Measurements from ENCODE around the gene CCDC88C. TPM values are rescaled to one million over a fixed set of nuclear protein-coding genes. Genes with fewer than 3 reads are reported as not detected.

Gene CCDC88C
- polyA plus RNA-seq, 1 donor from 2014 or later: 30.5 TPM

- no peaks in the 10 kb centered on the region for H3K9me3 Mint-ChIP-seq
- peaks cover 12% of the 10 kb centered on the region for H3K36me3 Mint-ChIP-seq
- H3K4me3 Mint-ChIP-seq: no peak overlapping the region
- no peaks in the 10 kb centered on the region for H3K27me3 Mint-ChIP-seq
- H3K27ac Mint-ChIP-seq: peak overlapping the region in 2 of 3 donors; percentile 78 to 89
- H3K4me1 Mint-ChIP-seq: peaks cover 5 to 17% (median 7%) of the 10 kb centered on the region in 3 donors
Observed at GRCh38 chr14:91286530-91286937, 131.1 kb downstream of the CCDC88C start.

DNA sequence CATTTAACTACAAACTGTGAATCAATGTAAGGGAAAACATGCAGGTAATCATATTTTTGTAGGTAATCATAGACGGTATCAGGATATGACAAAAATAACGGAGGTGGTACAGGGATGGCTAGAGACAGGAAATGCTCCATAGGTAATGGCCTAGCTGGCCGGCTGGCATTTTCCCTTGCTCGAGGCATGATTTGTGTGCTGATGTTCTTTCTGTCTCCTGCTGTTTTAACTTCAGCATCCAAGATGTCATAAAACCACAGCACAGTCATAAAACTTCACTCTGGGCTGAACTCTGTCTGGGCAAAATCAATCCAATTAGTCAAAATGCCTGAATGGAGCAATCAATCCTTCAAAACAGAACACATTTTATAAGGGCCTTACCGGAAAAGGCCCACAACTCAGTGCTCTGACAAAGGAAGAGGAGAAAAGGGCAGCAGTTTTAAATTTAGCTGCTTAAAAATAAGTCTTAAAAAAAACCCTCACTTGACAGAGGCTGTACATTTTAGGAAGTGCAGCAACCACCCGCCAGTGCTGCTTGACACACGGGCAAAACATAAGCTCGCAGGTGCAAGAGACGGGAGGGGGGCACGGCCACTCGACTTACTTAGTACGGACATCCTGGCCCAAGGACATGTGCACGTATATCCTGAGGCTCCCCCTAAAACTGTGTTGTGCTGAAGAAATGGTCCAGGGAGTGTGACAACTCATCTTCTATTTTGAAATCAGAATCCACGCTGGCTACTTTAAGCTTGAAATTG lies 132.7 kb downstream of the CCDC88C start:
- H3K4me1 Mint-ChIP-seq: peaks cover 5 to 17% (median 7%) of the 10 kb centered on the region in 3 donors
- no peaks in the 10 kb centered on the region for H3K9me3 Mint-ChIP-seq
- no peaks in the 10 kb centered on the region for H3K27me3 Mint-ChIP-seq
- H3K4me3 Mint-ChIP-seq: peak overlapping the region in 1 of 4 donors; percentile 40
- peak overlapping the region in 2 of 3 donors; percentile 81 to 89 for H3K27ac Mint-ChIP-seq
- peaks cover 12% of the 10 kb centered on the region for H3K36me3 Mint-ChIP-seq

DNA sequence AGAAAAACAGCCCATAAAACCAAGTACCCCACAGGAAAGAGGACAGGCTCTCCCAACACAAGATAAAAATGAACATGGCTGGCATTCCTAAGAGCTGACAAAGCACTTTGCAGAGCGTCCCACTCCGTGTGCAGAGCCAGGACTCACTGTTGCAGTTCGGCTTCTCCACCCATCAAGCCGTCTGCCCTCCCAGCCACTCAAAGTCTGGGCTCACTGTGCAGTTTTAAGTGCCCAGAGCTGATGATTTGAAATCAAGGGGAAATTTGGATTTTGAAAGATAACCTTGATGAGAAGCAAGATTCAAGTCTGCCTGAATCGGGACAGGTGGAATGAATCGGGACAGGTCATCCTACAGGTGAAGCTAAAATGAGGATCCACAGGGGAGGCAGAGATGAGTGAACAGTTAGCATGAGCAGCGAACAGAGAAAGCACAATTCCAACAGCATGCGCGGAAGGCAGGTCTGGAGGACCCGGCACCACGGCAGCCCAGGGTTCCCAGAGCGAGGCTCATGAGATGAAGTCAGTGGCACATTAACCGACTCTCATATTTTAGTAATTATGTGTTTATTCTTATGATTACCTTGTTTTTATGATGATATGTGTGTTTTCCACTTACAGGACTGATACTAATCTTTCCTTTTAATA lies 133.4 kb downstream of the CCDC88C start:
- peaks cover 5 to 17% (median 7%) of the 10 kb centered on the region in 3 donors for H3K4me1 Mint-ChIP-seq
- no peaks in the 10 kb centered on the region for H3K27me3 Mint-ChIP-seq
- H3K27ac Mint-ChIP-seq: peak overlapping the region in 1 of 3 donors; percentile 89
- H3K4me3 Mint-ChIP-seq: peak overlapping the region in 1 of 4 donors; percentile 28
- H3K36me3 Mint-ChIP-seq: peaks cover 12% of the 10 kb centered on the region
- H3K9me3 Mint-ChIP-seq: no peaks in the 10 kb centered on the region

DNA sequence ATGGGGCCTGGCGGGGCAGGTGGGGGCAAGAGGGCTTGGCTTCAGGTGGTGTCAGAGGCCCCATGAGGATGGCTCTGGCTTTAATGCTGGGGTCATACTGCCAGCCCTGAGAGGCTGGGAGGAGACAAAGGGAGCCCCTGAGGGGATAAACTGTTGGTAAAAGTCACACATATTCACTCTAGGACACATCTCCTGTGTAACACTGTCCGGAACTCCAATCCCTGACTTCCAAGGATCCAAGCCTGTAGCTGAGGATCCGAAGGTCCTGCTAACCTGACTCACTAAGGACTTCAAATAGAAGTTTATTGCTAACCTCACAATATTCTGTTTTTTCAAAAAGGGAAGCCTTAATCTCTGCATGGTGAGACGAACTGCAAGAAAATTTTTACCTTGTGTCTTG lies 134.0 kb downstream of the CCDC88C start:
- peaks cover 5 to 17% (median 7%) of the 10 kb centered on the region in 3 donors for H3K4me1 Mint-ChIP-seq
- no peaks in the 10 kb centered on the region for H3K27me3 Mint-ChIP-seq
- H3K9me3 Mint-ChIP-seq: no peaks in the 10 kb centered on the region
- peak overlapping the region in 1 of 3 donors; percentile 53 for H3K27ac Mint-ChIP-seq
- H3K36me3 Mint-ChIP-seq: peaks cover 12% of the 10 kb centered on the region
- no peak overlapping the region for H3K4me3 Mint-ChIP-seq

- Mint-ChIP-seq H3K27ac (peak overlapping the region in 2 of 3 donors; percentile 46 to 53), H3K9me3 (no peaks in the 10 kb centered on the region), H3K4me1 (peaks cover 5 to 17% (median 7%) of the 10 kb centered on the region in 3 donors), H3K36me3 (peaks cover 9% of the 10 kb centered on the region), H3K4me3 (no peak overlapping the region), H3K27me3 (no peaks in the 10 kb centered on the region)
Observed at GRCh38 chr14:91282954-91283645, 134.5 kb downstream of the CCDC88C start.

DNA sequence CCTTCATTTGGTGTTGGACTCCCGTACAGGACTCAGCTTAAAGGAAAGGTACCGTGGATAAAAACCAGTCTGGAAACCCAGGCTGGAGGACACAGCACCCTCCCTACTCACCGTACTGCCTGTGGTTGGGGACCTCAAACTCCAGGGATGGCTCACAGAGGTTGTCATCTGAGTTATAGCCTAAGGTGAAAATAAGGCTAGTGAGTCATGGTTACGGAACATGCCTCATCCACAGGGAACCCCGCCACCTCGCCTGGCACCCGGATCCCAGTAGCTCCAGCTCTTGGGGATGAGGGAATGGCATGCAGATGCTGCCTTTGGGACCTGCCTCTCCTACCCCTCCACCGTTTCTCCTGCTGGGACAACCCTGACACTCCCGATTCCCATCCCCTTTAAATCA lies 136.3 kb downstream of the CCDC88C start:
- Mint-ChIP-seq H3K27me3 (no peaks in the 10 kb centered on the region), H3K9me3 (no peaks in the 10 kb centered on the region), H3K4me3 (no peak overlapping the region), H3K27ac (no peak overlapping the region), H3K36me3 (peaks cover 7% of the 10 kb centered on the region), H3K4me1 (peaks cover 3 to 14% (median 6%) of the 10 kb centered on the region in 3 donors)

GRCh38 chr14:91280129-91280528 lies 137.5 kb downstream of the CCDC88C start:
- Mint-ChIP-seq H3K4me3 (no peak overlapping the region), H3K36me3 (peaks cover 6% of the 10 kb centered on the region), H3K27me3 (no peaks in the 10 kb centered on the region), H3K27ac (no peak overlapping the region), H3K4me1 (peaks cover 0 to 6% (median 4%) of the 10 kb centered on the region in 3 donors), H3K9me3 (no peaks in the 10 kb centered on the region)

GRCh38 chr14:91279354-91279753 lies 138.3 kb downstream of the CCDC88C start:
- peaks cover 0 to 2% (median 0%) of the 10 kb centered on the region in 3 donors for H3K4me1 Mint-ChIP-seq
- H3K9me3 Mint-ChIP-seq: no peaks in the 10 kb centered on the region
- peaks cover 6% of the 10 kb centered on the region for H3K36me3 Mint-ChIP-seq
- H3K4me3 Mint-ChIP-seq: no peak overlapping the region
- H3K27me3 Mint-ChIP-seq: no peaks in the 10 kb centered on the region
- no peak overlapping the region for H3K27ac Mint-ChIP-seq

- Mint-ChIP-seq H3K9me3 (no peaks in the 10 kb centered on the region), H3K27me3 (no peaks in the 10 kb centered on the region), H3K36me3 (peaks cover 3% of the 10 kb centered on the region), H3K4me3 (no peak overlapping the region), H3K27ac (no peak overlapping the region), H3K4me1 (no peaks in the 10 kb centered on the region)
Observed at GRCh38 chr14:91278383-91278715, 139.3 kb downstream of the CCDC88C start.

DNA sequence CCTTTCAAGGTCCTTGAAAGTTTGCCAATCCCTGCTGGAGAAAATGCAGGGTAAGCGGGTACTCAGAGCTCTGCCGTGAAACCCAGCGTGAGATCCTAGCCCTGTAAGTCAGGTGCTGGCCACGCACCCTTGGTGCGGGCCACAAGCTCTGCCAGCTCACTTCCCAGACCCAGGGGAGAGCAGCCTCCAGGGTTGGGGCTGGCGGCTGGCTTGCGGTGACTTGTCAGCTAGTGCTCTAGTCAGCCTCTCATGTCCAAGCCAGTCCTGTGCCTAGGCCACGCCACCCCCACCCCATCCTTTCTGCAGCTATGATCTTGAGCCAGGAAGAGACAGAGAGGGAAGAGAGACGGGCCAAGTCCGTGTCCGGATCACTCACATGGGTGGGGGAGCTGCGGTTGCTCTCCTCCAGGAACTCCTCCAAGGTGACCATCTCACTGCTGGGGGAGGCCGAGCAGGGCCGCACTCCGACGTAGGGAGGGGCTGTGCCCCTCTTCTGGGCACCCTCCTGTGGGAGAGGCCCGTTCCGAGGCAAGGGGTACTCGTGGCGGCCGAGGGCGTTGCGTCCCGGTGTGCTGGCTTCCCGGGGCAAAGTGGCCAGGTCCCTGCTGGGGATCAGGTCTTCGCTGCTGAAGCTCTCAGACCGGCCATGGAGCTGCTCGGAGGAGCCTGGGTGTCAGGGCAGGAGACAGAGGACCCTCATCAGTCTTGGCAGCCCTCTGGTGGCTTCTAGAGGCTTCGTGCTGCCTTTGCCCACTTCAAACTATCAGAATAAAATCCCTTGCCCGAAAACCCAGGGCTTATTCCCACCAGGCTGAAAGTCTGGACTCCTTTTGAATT lies 139.9 kb downstream of the CCDC88C start:
- H3K27ac Mint-ChIP-seq: no peak overlapping the region
- H3K4me1 Mint-ChIP-seq: no peaks in the 10 kb centered on the region
- no peaks in the 10 kb centered on the region for H3K36me3 Mint-ChIP-seq
- no peaks in the 10 kb centered on the region for H3K9me3 Mint-ChIP-seq
- H3K27me3 Mint-ChIP-seq: no peaks in the 10 kb centered on the region
- H3K4me3 Mint-ChIP-seq: no peak overlapping the region

GRCh38 chr14:91274796-91275195 lies 142.8 kb downstream of the CCDC88C start:
- no peaks in the 10 kb centered on the region for H3K36me3 Mint-ChIP-seq
- H3K4me1 Mint-ChIP-seq: no peaks in the 10 kb centered on the region
- H3K9me3 Mint-ChIP-seq: no peaks in the 10 kb centered on the region
- H3K27ac Mint-ChIP-seq: peak overlapping the region in 1 of 3 donors; percentile 25
- no peaks in the 10 kb centered on the region for H3K27me3 Mint-ChIP-seq
- H3K4me3 Mint-ChIP-seq: no peak overlapping the region

DNA sequence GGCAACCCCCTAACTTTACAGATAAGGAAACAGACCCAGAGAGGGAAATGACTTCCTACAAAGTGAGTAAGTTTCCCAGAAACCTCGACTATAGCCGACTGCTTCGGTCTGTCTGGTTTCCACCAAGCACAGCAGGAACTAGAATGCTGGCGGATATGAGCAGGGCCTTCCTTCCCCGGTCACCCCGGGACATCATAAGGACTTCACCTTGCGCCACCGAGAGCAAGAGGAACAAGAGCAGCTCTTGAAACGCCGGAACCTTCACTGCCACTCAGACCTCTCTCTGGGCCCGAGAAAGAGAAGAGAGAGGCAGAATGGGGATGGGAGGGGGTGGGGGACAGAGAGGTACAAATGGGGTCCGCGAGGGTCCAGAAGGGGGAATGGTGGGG lies 143.7 kb downstream of the CCDC88C start:
- H3K27me3 Mint-ChIP-seq: no peaks in the 10 kb centered on the region
- H3K27ac Mint-ChIP-seq: no peak overlapping the region
- H3K9me3 Mint-ChIP-seq: no peaks in the 10 kb centered on the region
- no peaks in the 10 kb centered on the region for H3K36me3 Mint-ChIP-seq
- no peak overlapping the region for H3K4me3 Mint-ChIP-seq
- no peaks in the 10 kb centered on the region for H3K4me1 Mint-ChIP-seq

- Mint-ChIP-seq H3K9me3 (no peaks in the 10 kb centered on the region), H3K4me3 (no peak overlapping the region), H3K4me1 (no peaks in the 10 kb centered on the region), H3K36me3 (no peaks in the 10 kb centered on the region), H3K27ac (no peak overlapping the region), H3K27me3 (no peaks in the 10 kb centered on the region)
Observed at GRCh38 chr14:91273273-91273884, 144.2 kb downstream of the CCDC88C start.

All from IgD-negative memory B cell (primary cell).